SIG-M5 treated with dmso at 0.1 percent for 504 hours (cell line): ENCODE results near the gene RETSAT.
"Not testable (repeated sequence)": the region's sequence is repeated elsewhere in the genome, so short reads cannot be mapped to it uniquely, and the experiment has no call there.

ENCODE experiments used
- DNase-seq: peaks from one replicate; lab custom pipeline; 2025; ENCODE audit not compliant: unreplicated experiment; lab: John Stamatoyannopoulos, UW

The RETSAT gene

GRCh38 chr2:85334928-85335327 is 19.4 kb downstream of the RETSAT start:
- DNase-seq, result no peak

GRCh38 chr2:85333877-85334276 is 20.5 kb downstream of the RETSAT start:
- DNase-seq, result not testable (repeated sequence)

GRCh38 chr2:85330839-85331636 is 23.3 kb downstream of the RETSAT start:
- no peak for DNase-seq

GRCh38 chr2:85329701-85330100 is 24.6 kb downstream of the RETSAT start:
- not testable (repeated sequence) for DNase-seq

- DNase-seq, result no peak
These were observed 25.1 kb downstream of the RETSAT start for GRCh38 chr2:85329181-85329651.

GRCh38 chr2:85327822-85328617 is 26.3 kb downstream of the RETSAT start, which contains the start of gene TGOLN2:
Gene TGOLN2, minus strand, starts transcription at chr2:85327989. Its CDS starts 27 bp downstream, at chr2:85327962.
- peak; percentile 94 for DNase-seq

GRCh38 chr2:85327160-85327821 is 27.0 kb downstream of the RETSAT start:
- DNase-seq, result peak; percentile 47

GRCh38 chr2:85326406-85327159 is 27.7 kb downstream of the RETSAT start:
- peak; percentile 89 for DNase-seq

- DNase-seq, result no peak
These were observed 28.9 kb downstream of the RETSAT start for GRCh38 chr2:85325466-85325811.

GRCh38 chr2:85324639-85325465 is 29.5 kb downstream of the RETSAT start:
- DNase-seq, result peak; percentile 90

GRCh38 chr2:85323988-85324367 is 30.4 kb downstream of the RETSAT start:
- DNase-seq, result not testable (repeated sequence)

- DNase-seq, result no peak
These were observed 30.9 kb downstream of the RETSAT start for GRCh38 chr2:85323351-85323987.

- no peak for DNase-seq
These were observed 34.5 kb downstream of the RETSAT start for GRCh38 chr2:85319796-85320195.

GRCh38 chr2:85318222-85319074 is 35.9 kb downstream of the RETSAT start:
- peak; percentile 41 for DNase-seq

GRCh38 chr2:85315921-85316320 is 38.4 kb downstream of the RETSAT start:
- not testable (repeated sequence) for DNase-seq

- DNase-seq, result no peak
These were observed 39.5 kb downstream of the RETSAT start for GRCh38 chr2:85314884-85315242.

GRCh38 chr2:85312404-85312803 is 41.9 kb downstream of the RETSAT start:
- no peak for DNase-seq

GRCh38 chr2:85310330-85310729 is 44.0 kb downstream of the RETSAT start:
- DNase-seq, result no peak
